CD4-positive, alpha-beta T cell treated with Interleukin-15 for 4 hours (primary cell): ENCODE results near the gene IL34.
"Not testable (repeated sequence)": the region's sequence is repeated elsewhere in the genome, so short reads cannot be mapped to it uniquely, and the experiment has no call there.

Source experiments
- DNase-seq: peaks from one replicate; pipeline ENCODE4 v3.0.0-alpha.2; 2020; ENCODE audit warnings: low spot score

Gene IL34

GRCh38 chr16:70646260-70647241 is at the start of gene IL34:
IL34 (plus strand) TSS chr16:70646559; CDS start chr16:70646948, 389 bp downstream.
- DNase-seq = no peak

GRCh38 chr16:70597135-70597835 is 49.1 kb upstream of the IL34 start:
- no peak for DNase-seq

DNA sequence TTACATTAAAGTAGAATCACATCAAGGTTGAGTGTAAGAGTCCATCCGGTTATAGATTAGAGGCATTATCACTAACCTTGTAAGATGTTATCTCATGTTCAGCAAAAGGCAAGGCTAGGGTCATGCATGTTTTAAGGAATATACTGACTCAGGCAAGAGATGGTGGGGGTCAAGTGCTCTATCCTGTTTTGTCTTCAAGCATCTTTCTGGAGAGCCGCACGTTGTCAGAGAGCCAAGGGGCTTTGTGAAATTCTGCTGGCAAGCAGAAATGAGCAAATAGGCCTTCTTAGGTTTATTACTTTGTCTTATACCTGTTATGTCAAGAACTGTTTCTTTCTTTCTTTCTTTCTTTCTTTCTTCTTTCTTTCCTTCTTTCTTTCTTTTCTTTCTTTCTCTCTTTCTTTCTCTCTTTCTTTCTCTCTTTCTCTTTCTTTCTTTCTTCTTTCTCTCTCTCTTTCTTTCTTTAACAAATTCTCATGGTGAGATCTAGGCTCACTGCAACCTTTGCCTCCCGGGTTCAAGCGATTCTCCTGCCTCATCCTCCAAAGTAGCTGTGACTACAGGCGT is 47.3 kb upstream of the IL34 start:
- DNase-seq = no peak

GRCh38 chr16:70600730-70601129 is 45.6 kb upstream of the IL34 start:
- DNase-seq = no peak

DNA sequence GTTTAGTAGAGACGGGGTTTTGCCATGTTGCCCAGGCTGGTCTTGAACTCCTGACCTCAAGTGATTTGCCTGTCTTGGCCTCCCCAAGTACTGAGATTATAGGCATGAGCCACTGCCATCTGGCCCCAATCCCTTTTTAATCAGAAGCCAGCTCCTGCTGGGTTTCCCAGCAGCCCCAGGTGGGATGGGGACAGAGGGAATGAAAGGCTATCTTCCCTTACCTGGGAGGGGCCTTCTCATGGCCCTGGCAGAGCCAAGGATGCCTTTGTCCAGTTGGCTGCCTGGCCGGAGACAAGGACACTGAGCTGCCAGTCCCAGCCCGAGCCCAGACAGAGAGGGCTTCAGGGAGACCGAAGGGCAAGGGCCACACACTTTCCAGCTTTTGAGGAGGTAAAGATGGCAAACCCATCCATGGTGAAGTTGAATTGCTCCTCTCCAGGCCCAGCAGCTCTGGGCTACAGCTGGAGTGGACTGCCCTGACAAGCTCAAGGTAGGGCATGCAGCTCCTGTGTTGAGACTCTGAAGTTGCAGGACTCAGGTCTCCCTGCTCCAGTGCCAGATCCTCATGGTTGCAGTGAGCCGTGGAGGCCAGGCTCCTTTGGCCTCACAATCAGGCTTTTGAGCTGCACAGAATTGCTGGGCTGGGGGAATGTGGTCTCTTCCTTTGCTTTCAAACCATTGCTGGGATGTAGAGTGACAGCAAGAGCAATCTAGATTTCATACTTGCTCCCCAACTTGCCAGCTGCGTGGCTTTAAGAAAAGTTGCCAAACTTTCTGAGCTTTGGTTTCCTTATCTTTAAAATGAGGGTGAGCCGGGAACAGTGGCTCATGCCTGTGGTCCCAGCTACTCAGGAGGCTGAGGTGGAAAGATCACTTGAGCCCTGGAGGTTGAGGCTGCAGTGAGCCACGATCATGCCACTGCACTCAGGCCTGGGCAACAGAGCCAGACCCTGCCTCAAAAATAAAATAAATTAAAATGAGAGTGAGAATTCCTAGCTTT is 44.5 kb upstream of the IL34 start:
- no peak for DNase-seq

DNA sequence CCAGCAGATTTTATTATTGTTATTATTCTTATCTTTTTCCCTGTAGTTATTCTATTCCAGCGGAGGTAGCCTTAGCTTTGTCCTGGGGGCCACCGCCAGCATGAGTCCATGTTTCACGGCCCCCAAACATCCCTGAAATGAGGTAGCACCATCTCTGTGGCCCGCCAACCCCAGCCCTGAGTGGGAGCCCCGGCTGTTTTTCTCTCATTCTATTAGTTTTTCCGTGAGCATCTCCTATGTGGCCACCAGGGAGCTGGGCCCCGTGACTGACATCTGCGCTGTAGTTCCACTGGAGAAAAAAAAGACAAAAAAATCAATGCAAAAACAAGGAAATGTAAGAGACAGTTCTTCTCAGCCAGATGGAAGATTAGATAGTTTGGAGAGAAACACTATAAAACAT is 43.5 kb upstream of the IL34 start:
- no peak for DNase-seq

DNA sequence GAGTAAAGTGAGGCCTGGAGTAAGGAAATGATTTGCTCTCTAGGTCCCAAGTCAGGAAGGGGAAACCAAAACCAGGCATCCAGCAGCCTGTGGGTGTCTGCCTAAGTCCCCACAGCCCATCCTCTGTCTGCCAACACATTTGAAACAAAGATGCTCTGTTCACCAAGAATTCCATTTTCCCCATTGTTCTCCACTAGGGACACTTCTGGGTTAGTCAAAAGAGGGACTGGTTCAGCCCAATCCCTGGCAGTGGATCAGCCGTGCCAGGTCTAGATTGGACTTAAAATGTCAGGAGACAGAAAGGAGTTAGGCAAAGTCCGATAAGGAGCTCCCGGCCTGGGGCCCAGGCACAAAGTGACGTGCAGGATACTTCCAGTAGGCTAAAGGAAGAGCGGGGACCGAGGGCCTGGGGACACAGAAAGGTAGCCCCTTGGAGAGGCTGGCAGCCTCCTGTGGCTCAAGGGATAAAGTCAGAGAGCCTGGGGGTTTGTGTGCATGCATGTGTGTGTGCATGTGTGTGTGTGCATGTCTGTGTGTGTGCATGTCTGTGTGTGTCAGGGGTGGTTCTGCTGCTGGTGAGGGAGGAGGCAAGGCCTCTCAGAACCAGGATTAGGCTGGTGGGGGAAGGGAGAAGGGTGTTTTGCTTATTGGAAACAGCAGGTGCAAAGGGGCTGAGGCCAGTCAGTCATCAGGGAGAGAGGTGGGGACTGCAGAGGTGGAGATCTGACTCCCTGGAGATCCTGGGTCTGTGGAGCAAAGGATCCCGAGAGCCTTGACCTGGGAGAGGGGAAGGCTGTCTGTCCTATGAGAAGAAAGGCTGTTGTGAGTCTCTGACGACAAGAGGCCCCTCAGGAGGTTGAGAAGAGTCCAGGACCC is 41.7 kb upstream of the IL34 start:
- no peak for DNase-seq

GRCh38 chr16:70605283-70605657 is 41.1 kb upstream of the IL34 start:
- DNase-seq = no peak

DNA sequence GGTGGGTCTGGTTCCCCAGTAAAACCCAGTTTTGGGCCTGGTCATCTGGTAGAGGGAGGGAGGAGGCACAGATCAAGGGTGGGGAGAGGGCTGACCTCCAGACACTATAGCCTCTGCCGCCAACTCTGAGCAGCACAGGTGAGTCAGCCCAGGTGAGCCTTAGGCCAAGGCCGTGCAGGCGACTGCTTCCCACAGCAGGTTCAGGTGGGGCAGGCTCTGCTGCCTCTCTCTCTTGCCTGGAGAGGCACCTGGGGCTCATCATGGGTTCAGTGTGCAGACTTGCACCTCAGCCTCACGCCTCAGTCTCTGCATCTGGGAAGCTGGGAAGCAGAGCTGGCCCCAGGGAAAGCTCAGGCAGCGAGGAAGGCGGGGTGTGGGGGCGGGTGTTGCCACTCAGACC is 37.8 kb upstream of the IL34 start:
- DNase-seq = no peak

DNA sequence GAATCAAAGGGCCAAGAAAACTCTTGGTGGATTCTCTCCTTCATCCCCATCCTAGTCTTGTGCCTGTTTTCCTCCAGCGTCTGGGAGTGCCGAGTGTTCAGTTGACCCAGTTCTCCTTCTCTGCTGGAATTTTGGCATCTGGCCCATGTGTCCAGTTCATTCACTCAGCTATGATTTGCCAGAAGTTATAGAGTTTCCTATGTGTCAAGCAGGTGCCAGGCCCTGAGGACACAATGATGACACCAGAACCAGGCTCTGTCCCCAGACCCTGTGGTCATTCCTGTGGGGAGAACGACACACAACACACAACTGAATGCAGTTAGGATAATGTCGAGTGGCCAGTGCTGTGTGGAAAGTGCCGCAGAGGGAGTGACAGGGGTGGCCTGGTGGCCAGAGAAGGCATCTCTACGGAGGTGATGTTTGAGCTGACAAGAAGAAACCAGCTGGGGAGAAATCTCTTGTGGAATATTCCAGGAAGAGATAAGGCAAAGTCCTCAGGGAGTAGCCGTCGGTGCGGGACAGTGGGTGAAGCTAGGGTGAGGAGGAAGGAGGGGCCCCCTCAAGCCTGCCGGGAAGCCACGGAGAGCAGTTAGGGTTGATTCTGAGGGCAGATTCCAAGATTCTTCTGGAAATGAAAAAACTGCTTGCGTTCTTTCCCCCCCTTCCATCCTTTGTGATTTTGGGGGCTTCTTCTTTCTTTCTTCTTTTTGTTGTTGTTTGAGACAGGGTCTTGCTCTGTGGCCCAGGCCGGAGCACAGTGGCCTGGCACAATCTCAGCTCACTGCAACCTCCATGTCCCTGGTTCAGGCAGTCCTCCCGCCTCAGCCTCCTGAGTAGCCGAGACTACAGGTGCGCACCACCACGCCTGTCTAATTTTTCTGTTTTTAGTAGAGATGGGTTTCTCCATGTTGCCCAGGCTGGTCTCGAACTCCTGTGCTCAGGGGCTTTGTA is 35.8 kb upstream of the IL34 start:
- no peak for DNase-seq

- DNase-seq = no peak
Observed at GRCh38 chr16:70611224-70611598, 35.1 kb upstream of the IL34 start.

- no peak for DNase-seq
Observed at GRCh38 chr16:70611785-70612303, 34.5 kb upstream of the IL34 start.

DNA sequence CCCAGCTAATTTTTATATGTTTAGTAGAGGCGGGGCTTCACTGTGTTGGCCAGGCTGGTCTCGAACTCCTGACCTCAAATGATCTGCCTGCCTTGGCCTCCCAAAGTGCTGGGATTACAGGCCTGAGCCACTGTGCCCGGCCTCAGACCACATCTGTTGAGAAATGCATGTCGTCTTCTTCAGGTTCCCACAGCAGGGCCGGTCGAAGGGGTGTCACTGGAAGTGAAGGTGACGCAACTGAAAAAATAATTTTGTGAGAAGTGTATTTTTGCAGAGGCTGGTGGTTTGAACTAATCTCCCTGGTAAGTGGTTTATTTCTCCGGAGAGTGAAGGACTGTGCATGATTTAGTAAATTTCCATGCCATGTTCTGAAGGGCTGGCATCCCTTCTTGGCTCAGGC is 33.4 kb upstream of the IL34 start:
- no peak for DNase-seq

DNA sequence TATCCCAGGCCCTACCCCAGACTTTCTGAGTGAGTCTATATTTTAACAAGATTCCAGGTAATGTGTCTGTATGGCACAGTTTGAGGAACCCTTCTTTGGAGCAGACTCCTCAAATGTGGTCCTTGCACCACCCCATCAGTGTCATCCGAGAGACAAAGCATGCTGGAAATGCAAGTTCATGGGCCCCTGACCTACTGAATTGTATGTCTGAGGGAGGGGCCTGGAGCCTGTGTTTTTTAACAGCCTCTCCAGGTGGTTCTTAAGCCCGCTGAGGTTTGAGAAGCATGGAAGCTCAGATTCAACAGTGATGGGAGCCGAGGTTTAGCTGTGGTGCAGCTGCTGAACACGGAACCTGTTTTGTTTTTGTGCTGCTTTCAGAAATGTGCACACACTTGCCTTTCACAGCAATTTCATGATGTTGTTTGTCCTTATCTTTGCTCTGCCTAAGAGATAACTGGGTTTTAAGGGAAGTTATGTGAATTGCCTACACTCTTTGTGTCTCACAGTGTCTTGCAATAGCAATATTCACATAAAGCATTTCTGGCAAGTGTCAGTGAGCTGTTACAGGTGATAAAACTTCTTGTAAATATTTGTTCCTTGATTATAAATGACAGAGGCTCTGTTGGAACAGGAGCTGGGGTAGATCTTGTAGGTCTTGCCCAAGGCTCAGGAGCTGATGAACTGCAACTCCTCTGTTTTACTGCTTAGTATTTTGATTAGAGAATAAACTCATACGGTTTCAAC is 32.0 kb upstream of the IL34 start:
- no peak for DNase-seq

DNA sequence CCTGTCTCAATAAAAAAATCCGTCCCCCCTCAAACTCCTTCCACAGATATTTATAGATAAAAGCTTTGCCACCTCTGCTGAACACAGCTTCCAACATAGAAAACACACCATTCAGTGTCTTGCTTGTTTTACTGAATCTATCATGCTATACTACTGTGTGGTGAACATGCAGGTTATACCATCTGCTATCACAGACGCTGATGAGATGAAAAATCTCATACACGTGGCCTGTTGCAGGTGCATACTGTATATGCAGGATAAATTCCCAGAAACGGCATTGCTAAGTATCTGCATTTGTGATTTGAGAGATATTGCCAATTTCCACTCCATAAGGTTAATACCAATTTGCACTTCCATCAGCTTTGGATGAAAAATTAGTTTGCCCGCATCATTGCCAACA is 30.4 kb upstream of the IL34 start:
- DNase-seq = no peak

- not testable (repeated sequence) for DNase-seq
Observed at GRCh38 chr16:70621864-70622263, 24.5 kb upstream of the IL34 start.

GRCh38 chr16:70627696-70628095 is 18.7 kb upstream of the IL34 start:
- DNase-seq = no peak

DNA sequence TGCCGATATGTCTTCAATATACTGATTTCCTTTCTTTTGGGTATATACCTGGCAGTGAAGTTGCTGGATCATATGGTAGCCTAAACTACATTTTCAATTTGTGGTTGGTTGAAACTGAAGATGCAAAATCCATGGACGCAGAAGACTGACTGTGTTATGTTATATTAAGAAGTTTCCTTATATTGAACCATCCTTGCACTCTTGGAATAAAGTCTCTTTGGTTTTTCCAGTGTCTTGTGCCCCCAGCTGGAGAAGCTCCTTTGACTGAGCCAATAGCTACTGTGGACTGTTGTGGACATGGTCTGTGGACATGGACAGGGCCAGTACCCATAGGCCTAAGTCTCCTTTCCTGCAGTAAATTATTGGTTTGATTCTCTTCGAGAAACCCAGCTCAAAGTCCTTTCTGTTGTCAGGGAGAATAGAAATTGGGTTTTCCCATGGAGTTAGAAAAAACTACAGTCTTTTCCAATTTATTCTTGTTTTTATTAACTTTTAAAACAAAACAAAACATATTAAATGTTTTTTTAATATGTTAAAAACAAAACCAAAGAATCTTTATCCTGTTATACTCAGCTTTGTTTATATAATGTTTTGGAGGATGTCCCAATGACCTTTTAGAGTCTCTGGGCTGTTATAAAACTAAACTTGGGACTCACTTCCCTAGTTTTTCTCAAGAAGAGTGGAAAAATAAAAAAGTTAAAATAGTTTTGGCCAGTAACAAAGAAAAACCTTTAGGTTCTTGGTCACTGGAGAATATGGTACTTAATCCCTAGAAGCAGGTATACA is 15.2 kb upstream of the IL34 start:
- no peak for DNase-seq
